OCI-LY3 (cell line): ENCODE measurements around the gene AAMDC.

ENCODE experiments used
- CTCF ChIP-seq: fragments of 200-600, 300-600 bp; sonication (generic); IDR thresholded peaks from 2 replicates; pipeline ENCODE4 v1.5.1; 2014; ENCODE audit warnings: antibody characterized with exemption, low read length, low read depth
- EZH2phosphoT487 ChIP-seq: fragments of 200-600 bp; shearing (Covaris generic); IDR thresholded peaks from 2 replicates; pipeline ENCODE4 v1.6.1; 2018; ENCODE audit warnings: antibody characterized with exemption, mixed run types, low read depth

GRCh38 chr11:77884829-77885190 is 63.9 kb downstream of the AAMDC start:
- TF ChIP-seq CTCF (no peak), EZH2phosphoT487 (no peak)
